ENCODE results near the gene LUZP4.
"Not testable (repeated sequence)": the region's sequence is repeated elsewhere in the genome, so short reads cannot be mapped to it uniquely, and the experiment has no call there.

LUZP4 gene

GRCh38 chrX:115337491-115338144 is 48.1 kb downstream of the LUZP4 start:
- DNase-seq (ENCODE audit: low read depth) = no peak

GRCh38 chrX:115339441-115340025 is 50.0 kb downstream of the LUZP4 start:
- DNase-seq (ENCODE audit: low read depth) = no peak

- DNase-seq (ENCODE audit: low read depth) = no peak
Measured at GRCh38 chrX:115341421-115341820, 51.9 kb downstream of the LUZP4 start.

GRCh38 chrX:115344885-115345614 is 55.5 kb downstream of the LUZP4 start:
- no peak for DNase-seq (ENCODE audit: low read depth)

GRCh38 chrX:115345615-115346014 is 56.1 kb downstream of the LUZP4 start:
- no peak for DNase-seq (ENCODE audit: low read depth)

GRCh38 chrX:115346738-115347137 is 57.2 kb downstream of the LUZP4 start:
- DNase-seq (ENCODE audit: low read depth) = not testable (repeated sequence)

- no peak for DNase-seq (ENCODE audit: low read depth)
Measured at GRCh38 chrX:115348446-115349225, 59.1 kb downstream of the LUZP4 start.

- DNase-seq (ENCODE audit: low read depth) = no peak
Measured at GRCh38 chrX:115350711-115351381, 61.3 kb downstream of the LUZP4 start.

GRCh38 chrX:115356369-115356768 is 66.9 kb downstream of the LUZP4 start:
- DNase-seq (ENCODE audit: low read depth) = no peak
